Midbrain (tissue), 1 donor: ENCODE results near the gene MAOB.
A peak's percentile ranks its signal among the peaks of the same experiment; 100 is the strongest.
"Not testable (repeated sequence)": the region's sequence is repeated elsewhere in the genome, so short reads cannot be mapped to it uniquely, and the experiment has no call there.

Experiments
- DNase-seq: peaks from one replicate; lab custom pipeline; 2025; lab: John Stamatoyannopoulos, UW

The MAOB gene

DNA sequence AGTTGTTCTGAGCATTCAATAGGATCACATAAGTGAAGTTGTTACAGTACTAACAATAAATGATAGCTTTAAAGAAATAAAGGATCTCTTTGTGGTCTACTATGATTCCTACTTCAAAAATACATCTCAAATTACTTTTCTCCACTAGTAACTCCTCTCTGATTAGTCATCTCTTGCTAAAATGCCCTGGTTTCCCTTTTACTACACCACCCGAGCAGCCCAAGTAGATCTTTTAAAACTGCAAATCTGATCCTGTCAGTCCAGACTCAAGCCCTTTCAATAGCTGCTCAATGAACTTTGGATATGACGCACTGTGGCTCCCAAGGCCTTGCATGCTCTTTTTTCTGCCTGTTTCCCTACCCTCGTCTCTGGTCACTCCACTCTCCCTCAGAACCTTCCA is 128.6 kb downstream of the MAOB start:
- no peak for DNase-seq

GRCh38 chrX:43750248-43750676 is 132.0 kb downstream of the MAOB start:
- DNase-seq: peak; percentile 21

- no peak for DNase-seq
Observed at GRCh38 chrX:43747476-43747875, 134.8 kb downstream of the MAOB start.

GRCh38 chrX:43745938-43746721 is 136.1 kb downstream of the MAOB start:
- no peak for DNase-seq

GRCh38 chrX:43744284-43744683 is 138.0 kb downstream of the MAOB start:
- DNase-seq: no peak

GRCh38 chrX:43743100-43743822 is 139.0 kb downstream of the MAOB start:
- no peak for DNase-seq

DNA sequence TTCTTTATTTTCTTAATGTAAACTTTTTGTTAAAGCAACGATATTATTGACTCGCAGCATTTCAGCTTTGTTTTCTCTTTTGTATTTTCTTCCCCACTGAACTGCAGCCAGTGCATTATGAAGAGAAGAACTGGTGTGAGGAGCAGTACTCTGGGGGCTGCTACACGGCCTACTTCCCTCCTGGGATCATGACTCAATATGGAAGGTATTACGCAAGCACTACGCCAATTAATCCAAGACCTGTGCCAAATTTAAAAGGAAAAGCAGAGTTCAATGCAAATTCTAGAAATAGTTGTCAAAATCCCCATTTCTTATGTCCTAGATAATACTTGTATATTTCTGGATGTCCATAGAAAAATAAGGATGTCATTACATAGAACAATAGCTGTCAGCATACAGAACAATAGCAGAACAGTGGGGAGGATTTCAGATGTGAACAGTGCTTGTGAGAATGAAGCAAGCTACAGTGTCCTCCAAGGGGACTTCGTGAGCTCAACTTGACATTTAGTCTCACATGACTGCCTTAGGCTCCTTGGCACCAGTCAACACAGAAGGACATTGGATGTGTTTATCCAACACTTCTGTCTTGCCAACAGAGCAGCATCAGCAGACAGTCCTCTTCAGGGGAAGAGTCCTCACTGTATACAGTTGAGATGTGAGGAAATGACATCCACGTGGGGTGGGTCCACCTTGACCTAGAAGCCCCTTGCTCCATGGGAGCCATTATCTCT is 140.2 kb downstream of the MAOB start:
- no peak for DNase-seq

DNA sequence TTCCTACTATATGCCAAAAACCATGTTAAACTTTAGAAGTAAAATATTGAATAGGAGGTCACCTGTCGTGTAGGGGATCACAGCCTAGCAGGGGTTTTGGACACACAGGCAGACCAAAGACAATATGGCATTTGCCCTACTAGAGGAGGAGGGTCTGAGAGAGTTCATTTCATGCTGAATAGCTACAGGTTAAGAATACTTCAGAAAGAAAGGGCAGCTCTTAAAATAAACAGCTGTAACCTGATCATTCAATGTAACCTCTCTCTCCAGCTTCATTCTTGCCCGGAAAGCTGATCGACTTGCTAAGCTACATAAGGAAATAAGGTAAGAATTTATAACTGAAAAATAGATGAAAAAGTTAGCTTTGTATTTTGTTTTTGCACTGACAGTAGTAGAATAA is 146.3 kb downstream of the MAOB start:
- no peak for DNase-seq

DNA sequence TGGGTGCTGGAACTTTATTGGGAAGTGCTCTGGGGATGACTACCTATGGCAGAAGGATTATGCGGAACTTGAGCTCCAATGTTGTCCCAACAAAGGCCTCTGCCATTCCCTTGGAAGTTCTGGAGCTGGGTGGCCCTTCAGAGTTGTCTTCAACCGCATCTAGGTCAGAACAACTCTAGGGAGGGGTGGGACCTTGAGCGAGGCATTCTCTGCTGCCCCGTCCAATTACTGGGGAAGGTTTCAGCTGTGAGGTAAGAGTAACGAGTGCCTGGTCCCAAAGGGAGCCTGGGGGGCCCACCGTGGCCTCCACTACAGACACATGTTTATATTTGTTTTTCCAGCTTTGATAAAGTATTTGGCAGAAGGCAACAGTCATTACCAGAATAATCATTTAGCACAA is 146.7 kb downstream of the MAOB start:
- DNase-seq: no peak

GRCh38 chrX:43734444-43734843 is 147.8 kb downstream of the MAOB start:
- no peak for DNase-seq

- no peak for DNase-seq
Observed at GRCh38 chrX:43733699-43734098, 148.6 kb downstream of the MAOB start.

GRCh38 chrX:43731086-43731485 is 151.2 kb downstream of the MAOB start:
- no peak for DNase-seq

- DNase-seq: no peak
Observed at GRCh38 chrX:43728966-43729365, 153.3 kb downstream of the MAOB start.

GRCh38 chrX:43728002-43728401 is 154.2 kb downstream of the MAOB start:
- DNase-seq: no peak

GRCh38 chrX:43727254-43727653 is 155.0 kb downstream of the MAOB start:
- not testable (repeated sequence) for DNase-seq

DNA sequence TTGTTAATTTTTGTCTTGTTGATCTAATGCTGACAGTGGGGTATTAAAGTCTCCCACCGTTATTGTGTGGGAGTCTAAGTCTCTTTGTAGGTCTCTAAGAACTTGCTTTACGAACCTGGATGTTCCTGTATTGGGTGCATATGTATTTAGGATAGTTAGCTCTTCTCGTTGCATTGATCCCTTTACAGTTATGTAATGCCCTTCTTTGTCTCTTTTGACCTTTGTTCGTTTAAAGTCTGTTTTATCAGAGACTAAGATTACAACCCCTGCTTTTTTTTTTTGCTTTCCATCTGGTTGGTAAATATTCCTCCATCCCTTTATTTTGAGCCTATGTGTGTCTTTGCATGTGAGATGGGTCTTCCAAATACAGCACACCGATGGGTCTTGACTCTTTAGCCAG is 157.0 kb downstream of the MAOB start:
- not testable (repeated sequence) for DNase-seq

- DNase-seq: no peak
Observed at GRCh38 chrX:43720961-43721360, 161.3 kb downstream of the MAOB start.

- no peak for DNase-seq
Observed at GRCh38 chrX:43720082-43720481, 162.2 kb downstream of the MAOB start.

DNA sequence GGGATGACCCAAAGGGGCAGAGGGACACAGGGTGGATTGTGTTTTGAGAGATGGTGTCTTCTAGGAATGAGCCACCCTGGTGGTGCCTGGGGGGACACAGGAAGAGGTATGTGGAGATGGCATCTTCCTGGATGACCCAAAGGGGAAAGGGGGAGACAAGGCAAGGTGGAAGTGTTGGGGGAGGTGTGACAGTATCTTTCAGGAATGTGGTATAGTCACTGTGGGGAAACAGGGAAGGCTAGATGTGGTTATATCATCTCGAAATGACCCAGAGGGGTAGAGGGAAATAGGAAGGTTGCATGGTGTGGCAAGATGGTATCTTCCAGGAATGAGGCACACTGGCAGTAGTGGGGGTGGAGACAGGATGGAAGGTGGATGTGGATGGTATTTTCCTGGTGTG is 163.3 kb downstream of the MAOB start:
- DNase-seq: no peak

DNA sequence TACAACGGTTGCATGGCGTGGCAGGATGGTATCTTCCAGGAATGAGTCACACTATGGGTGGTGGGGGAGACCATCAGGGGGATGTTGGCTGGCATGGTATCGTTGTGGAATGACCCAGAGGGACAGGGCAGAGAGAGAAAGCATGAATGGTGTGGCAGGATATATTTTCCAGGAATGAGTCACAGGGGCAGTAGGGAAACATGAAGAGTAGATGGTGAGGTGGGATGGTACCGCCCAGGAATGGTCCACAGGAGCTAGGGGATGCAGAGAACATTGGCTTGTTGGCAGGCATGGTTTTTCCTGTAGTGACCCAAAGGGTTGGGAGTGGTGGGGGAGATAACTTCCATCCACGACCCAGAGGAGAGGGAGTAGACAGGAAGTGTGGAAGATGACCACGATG is 163.7 kb downstream of the MAOB start:
- DNase-seq: no peak

GRCh38 chrX:43718081-43718480 is 164.2 kb downstream of the MAOB start:
- DNase-seq: no peak

GRCh38 chrX:43717161-43717560 is 165.1 kb downstream of the MAOB start:
- no peak for DNase-seq

- no peak for DNase-seq
Observed at GRCh38 chrX:43716696-43717095, 165.6 kb downstream of the MAOB start.
